GM19035 (cell line): Measurements from ENCODE around the gene MYADM.

Source experiments
- ATAC-seq: cut with Tn5 transposase; IDR thresholded peaks from one replicate; pipeline ENCODE4 v1.9.1; 2021; ENCODE audit not compliant: unreplicated experiment

The MYADM gene

GRCh38 chr19:53909471-53910169 lies 41.9 kb downstream of the MYADM start:
- ATAC-seq = no peak

GRCh38 chr19:53910170-53910518 lies 42.5 kb downstream of the MYADM start:
- no peak for ATAC-seq

- no peak for ATAC-seq
Measured at GRCh38 chr19:53912653-53913052, 45.0 kb downstream of the MYADM start.

GRCh38 chr19:53915000-53915399 lies 47.3 kb downstream of the MYADM start:
- ATAC-seq = no peak

GRCh38 chr19:53916004-53916403 lies 48.3 kb downstream of the MYADM start:
- ATAC-seq = no peak

DNA sequence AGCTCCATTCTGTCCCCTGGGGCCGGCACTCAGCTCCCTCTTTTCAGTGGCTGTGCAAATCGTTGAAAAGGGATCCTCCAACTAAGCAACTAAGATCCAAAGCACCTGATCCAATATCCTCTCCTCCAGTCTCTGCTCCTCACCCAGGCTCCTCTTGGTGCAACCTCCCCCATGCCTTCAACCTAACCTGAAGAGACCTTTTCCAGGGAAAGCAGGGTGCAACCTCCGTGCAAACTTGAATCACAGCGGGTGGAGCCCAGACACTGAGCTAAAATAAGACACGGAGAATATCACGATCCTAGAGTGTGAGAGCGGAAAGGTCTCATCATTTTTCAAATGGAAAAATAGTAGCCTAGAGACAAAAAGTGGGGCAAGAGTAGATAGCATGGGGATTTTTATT lies 49.7 kb downstream of the MYADM start:
- ATAC-seq = no peak
